Natural killer cell (primary cell): ENCODE data around the gene PPP4C. TPM values are rescaled to one million over a fixed set of nuclear protein-coding genes. Genes with fewer than 3 reads are reported as not detected.

ENCODE experiments used
- ATAC-seq, 3 donors: fragments of 150-1000 bp in 2 of 3; fragments of 200-7000 bp in 1 of 3; cut with Tn5 transposase; 1 replicate in 1 of 3; 2 replicates in 2 of 3; pipeline ENCODE4 v1.10.0; 2021; ENCODE audit warnings: mild to moderate bottlenecking in 2 of 3, moderate library complexity in 2 of 3
- DNase-seq, 2 donors: peaks; one replicate each; pipeline versions ENCODE4 v3.0.0 to v3.0.0-alpha.2; 2013 to 2021; ENCODE audit warnings: mixed read lengths in 1 of 2
- H3K27ac ChIP-seq: one replicate; pipeline ENCODE4 v1.5.1; 2013; ENCODE audit warnings: mild to moderate bottlenecking, low read length
- H3K27me3 ChIP-seq: one replicate; pipeline ENCODE4 v1.6.1; 2013; ENCODE audit warnings: low read length; ENCODE audit not compliant: control insufficient read depth, insufficient read depth
- H3K36me3 ChIP-seq: one replicate; pipeline ENCODE4 v1.6.1; 2013; ENCODE audit warnings: low read length; ENCODE audit not compliant: control insufficient read depth, insufficient read depth
- H3K4me1 ChIP-seq: one replicate; pipeline ENCODE4 v1.6.1; 2013; ENCODE audit warnings: low read length; ENCODE audit not compliant: control insufficient read depth, insufficient read depth
- H3K4me3 ChIP-seq: one replicate; pipeline ENCODE4 v1.5.1; 2013; ENCODE audit warnings: low read length
- H3K9me3 ChIP-seq: one replicate; pipeline ENCODE4 v1.6.1; 2013; ENCODE audit warnings: low read length; ENCODE audit not compliant: control insufficient read depth, insufficient read depth
- H3K27ac Mint-ChIP-seq, 2 donors: one replicate each; pipeline ENCODE4 v1.8.0; 2022; ENCODE audit warnings: mild to moderate bottlenecking in 2 of 2, mixed read lengths in 2 of 2, moderate library complexity in 1 of 2
- H3K27me3 Mint-ChIP-seq, 2 donors: one replicate each; pipeline ENCODE4 v1.8.0; 2022; ENCODE audit warnings: low read depth in 2 of 2, mixed read lengths in 2 of 2
- H3K36me3 Mint-ChIP-seq: one replicate; pipeline ENCODE4 v1.8.0; 2022; ENCODE audit warnings: mixed read lengths
- H3K4me1 Mint-ChIP-seq, 2 donors: one replicate each; pipeline ENCODE4 v1.8.0; 2022; ENCODE audit warnings: mixed read lengths in 2 of 2
- H3K4me3 Mint-ChIP-seq: one replicate; pipeline ENCODE4 v1.8.0; 2022; ENCODE audit warnings: mild to moderate bottlenecking, moderate library complexity, mixed read lengths
- H3K9me3 Mint-ChIP-seq, 2 donors: one replicate each; pipeline ENCODE4 v1.8.0; 2022; ENCODE audit warnings: mixed read lengths in 2 of 2
- CTCF ChIP-seq: fragments of 200-600 bp; IDR thresholded peaks from one replicate; pipeline ENCODE4 v1.8.0; 2022; ENCODE audit warnings: antibody characterized with exemption
- WGBS: methylation state at CpG from one replicate; pipeline ENCODE4 v1.1.7; 2013; ENCODE audit warnings: missing lambda C conversion rate; ENCODE audit not compliant: insufficient coverage; 5-methylcytosine and 5-hydroxymethylcytosine counted together
- intact Hi-C: fragments of 100-400 bp; cut with micrococcal nuclease; formaldehyde crosslinking; loops from one replicate; pipeline ENCODE4 v1.14.2; 2022
- total RNA-seq, 4 donors: library from RNA; stranded (reverse); fragments of 120-200 nt in 1 of 4; gene quantifications; one replicate each; pipeline versions ENCODE4 v1.2.3 to v1.2.4, GENCODE V29; 2013 to 2022

The PPP4C gene
- total RNA-seq, 3 donors from 2014 or later (not counting 1 experiment from before 2014, with no cell fraction given), result 119 to 132 (median 130) TPM

GRCh38 chr16:30063278-30063892, 12.4 kb upstream of the PPP4C start:
- 58% methylated on average over 12 of the region's 12 CpGs for WGBS
- no peak for TF ChIP-seq CTCF
- Histone ChIP-seq H3K27ac (peak overlapping the region; percentile 79), H3K4me1 (peaks cover 35% of the 10 kb centered on the region), H3K36me3 (peaks cover 12% of the 10 kb centered on the region), H3K9me3 (no peaks in the 10 kb centered on the region), H3K27me3 (no peaks in the 10 kb centered on the region), H3K4me3 (no peak overlapping the region)
- DNase-seq (no peak), ATAC-seq (no peak)
- H3K36me3 Mint-ChIP-seq, result no peaks in the 10 kb centered on the region
- peak overlapping the region; percentile 94 to 98 for H3K27ac Mint-ChIP-seq
- intact Hi-C loops, result loop anchor here (10.0 kb wide), 1 partner anchor 341 kb away; the partner anchor contains the start of gene ZNF771
- peaks cover 27 to 41% of the 10 kb centered on the region in 2 donors for H3K4me1 Mint-ChIP-seq
- H3K9me3 Mint-ChIP-seq, result no peaks in the 10 kb centered on the region
- peak overlapping the region; percentile 98 for H3K4me3 Mint-ChIP-seq
- H3K27me3 Mint-ChIP-seq, result no peaks in the 10 kb centered on the region

GRCh38 chr16:30063893-30064728, 11.7 kb upstream of the PPP4C start:
- H3K4me3 ChIP-seq, result peak overlapping the region; percentile 96
- no peaks in the 10 kb centered on the region for H3K9me3 ChIP-seq
- peak in 2 of 3 donors; percentile 19 to 20 for ATAC-seq
- H3K27ac Mint-ChIP-seq, result peak overlapping the region; percentile 94 to 98
- H3K36me3 ChIP-seq, result peaks cover 19% of the 10 kb centered on the region
- H3K4me1 Mint-ChIP-seq, result peaks cover 31 to 47% of the 10 kb centered on the region in 2 donors
- no peaks in the 10 kb centered on the region for H3K9me3 Mint-ChIP-seq
- H3K36me3 Mint-ChIP-seq, result no peaks in the 10 kb centered on the region
- intact Hi-C loops, result loop anchor here (1.0 to 10.0 kb wide), 2 partner anchors 28 to 341 kb away; partner anchors contain the start of gene ZNF771
- peak; percentile 65 to 81 for DNase-seq
- peak overlapping the region; percentile 98 for H3K4me3 Mint-ChIP-seq
- peaks cover 42% of the 10 kb centered on the region for H3K4me1 ChIP-seq
- WGBS, result 1% methylated on average over 16 of the region's 27 CpGs
- TF ChIP-seq CTCF, result no peak
- peak overlapping the region; percentile 79 for H3K27ac ChIP-seq
- H3K27me3 ChIP-seq, result no peaks in the 10 kb centered on the region
- H3K27me3 Mint-ChIP-seq, result no peaks in the 10 kb centered on the region

- Mint-ChIP-seq H3K27me3 (no peaks in the 10 kb centered on the region), H3K4me1 (peaks cover 35 to 50% of the 10 kb centered on the region in 2 donors), H3K9me3 (no peaks in the 10 kb centered on the region), H3K36me3 (no peaks in the 10 kb centered on the region), H3K4me3 (peak overlapping the region; percentile 98), H3K27ac (peak overlapping the region; percentile 94 to 98)
- H3K9me3 ChIP-seq, result no peaks in the 10 kb centered on the region
- DNase-seq (no peak), ATAC-seq (no peak)
- H3K27ac ChIP-seq, result peak overlapping the region; percentile 79
- no peaks in the 10 kb centered on the region for H3K27me3 ChIP-seq
- intact Hi-C loops, result loop anchor here (1.0 to 10.0 kb wide), 3 partner anchors 11 to 340 kb away; partner anchors contain the start of genes PPP4C and ZNF771
- TF ChIP-seq CTCF, result no peak
- WGBS, result under 1% methylated on average over 25 of the region's 25 CpGs
- H3K36me3 ChIP-seq, result peaks cover 25% of the 10 kb centered on the region
- H3K4me1 ChIP-seq, result peaks cover 42% of the 10 kb centered on the region
- peak overlapping the region; percentile 96 for H3K4me3 ChIP-seq
Measured at GRCh38 chr16:30064729-30065101, 11.1 kb upstream of the PPP4C start.
